Femur (tissue), 1 donor: ENCODE results near the gene ZKSCAN8.

Experiments used
- DNase-seq: peaks from one replicate; pipeline ENCODE4 v3.0.0-alpha.2; 2017

The ZKSCAN8 gene

GRCh38 chr6:28140616-28141015 is 1.1 kb upstream of the ZKSCAN8 start:
- no peak for DNase-seq

GRCh38 chr6:28142446-28142845 is 763 bp downstream of the ZKSCAN8 start:
- DNase-seq = no peak

- no peak for DNase-seq
Measured at GRCh38 chr6:28145231-28145630, 3.5 kb downstream of the ZKSCAN8 start.

- DNase-seq = no peak
Measured at GRCh38 chr6:28152531-28152930, 10.8 kb downstream of the ZKSCAN8 start.

- DNase-seq = no peak
Measured at GRCh38 chr6:28153546-28153945, 11.9 kb downstream of the ZKSCAN8 start.

GRCh38 chr6:28154357-28154756 is 12.7 kb downstream of the ZKSCAN8 start:
- no peak for DNase-seq

GRCh38 chr6:28158318-28158717 is 16.6 kb downstream of the ZKSCAN8 start:
- no peak for DNase-seq

GRCh38 chr6:28159029-28159607 is 17.4 kb downstream of the ZKSCAN8 start:
- DNase-seq = no peak

GRCh38 chr6:28160233-28160632 is 18.6 kb downstream of the ZKSCAN8 start:
- DNase-seq = no peak

- peak; percentile 80 for DNase-seq
Measured at GRCh38 chr6:28161410-28162079, 19.9 kb downstream of the ZKSCAN8 start.

- no peak for DNase-seq
Measured at GRCh38 chr6:28165563-28165962, 23.9 kb downstream of the ZKSCAN8 start.

GRCh38 chr6:28167068-28167467 is 25.4 kb downstream of the ZKSCAN8 start:
- DNase-seq = no peak

GRCh38 chr6:28167926-28168325 is 26.2 kb downstream of the ZKSCAN8 start:
- no peak for DNase-seq

- DNase-seq = no peak
Measured at GRCh38 chr6:28171271-28171670, 29.6 kb downstream of the ZKSCAN8 start.

GRCh38 chr6:28172006-28172405 is 30.3 kb downstream of the ZKSCAN8 start:
- no peak for DNase-seq

GRCh38 chr6:28176373-28176772 is 34.7 kb downstream of the ZKSCAN8 start:
- DNase-seq = no peak

GRCh38 chr6:28182255-28182654 is 40.6 kb downstream of the ZKSCAN8 start:
- DNase-seq = no peak

- DNase-seq = no peak
Measured at GRCh38 chr6:28188111-28188979, 46.7 kb downstream of the ZKSCAN8 start.

GRCh38 chr6:28200020-28200419 is 58.3 kb downstream of the ZKSCAN8 start:
- DNase-seq = no peak

- no peak for DNase-seq
Measured at GRCh38 chr6:28203201-28203600, 61.5 kb downstream of the ZKSCAN8 start.

GRCh38 chr6:28205879-28206278 is 64.2 kb downstream of the ZKSCAN8 start:
- no peak for DNase-seq

GRCh38 chr6:28206527-28206926 is 64.8 kb downstream of the ZKSCAN8 start:
- DNase-seq = no peak

GRCh38 chr6:28206928-28207509 is 65.3 kb downstream of the ZKSCAN8 start:
- no peak for DNase-seq
